Activated naive CD4-positive, alpha-beta T cell treated with anti-CD3 and anti-CD28 coated beads for 36 hours (primary cell): Measurements from ENCODE around the gene RYR2. TPM values are rescaled to one million over a fixed set of nuclear protein-coding genes. Genes with fewer than 3 reads are reported as not detected.

Experiments
- CTCF ChIA-PET: fragments of 350-600 bp; sonication (Branson Sonifier 250); formaldehyde crosslinking; loops from one replicate; lab custom pipeline; 2021; ENCODE audit warnings: antibody characterized with exemption; lab: Charles Lee
- DNase-seq: peaks from one replicate; pipeline ENCODE4 v3.0.0-alpha.2; 2020
- H3K27ac Mint-ChIP-seq: one replicate; pipeline ENCODE4 v1.8.0; 2021; ENCODE audit warnings: mild to moderate bottlenecking, mixed read lengths
- H3K27me3 Mint-ChIP-seq: one replicate; pipeline ENCODE4 v1.8.0; 2021; ENCODE audit warnings: low read depth, mixed read lengths
- H3K36me3 Mint-ChIP-seq: one replicate; pipeline ENCODE4 v1.8.0; 2021; ENCODE audit warnings: low read depth, mixed read lengths
- H3K4me1 Mint-ChIP-seq: one replicate; pipeline ENCODE4 v1.8.0; 2021; ENCODE audit warnings: low read depth, mixed read lengths
- H3K4me3 Mint-ChIP-seq: one replicate; pipeline ENCODE4 v1.8.0; 2021; ENCODE audit warnings: mild to moderate bottlenecking, moderate library complexity, mixed read lengths
- H3K9me3 Mint-ChIP-seq: one replicate; pipeline ENCODE4 v1.8.0; 2021; ENCODE audit warnings: mixed read lengths
- intact Hi-C: fragments of 100-400 bp; cut with micrococcal nuclease; formaldehyde crosslinking; loops from one replicate; pipeline ENCODE4 v1.15.1; 2023
- total RNA-seq, 2 experiments: library from RNA; stranded (reverse); gene quantifications; one replicate each; pipeline ENCODE4 v1.2.3, GENCODE V29; 2021

RYR2 gene
- total RNA-seq, 2 experiments from 2014 or later = not detected

DNA sequence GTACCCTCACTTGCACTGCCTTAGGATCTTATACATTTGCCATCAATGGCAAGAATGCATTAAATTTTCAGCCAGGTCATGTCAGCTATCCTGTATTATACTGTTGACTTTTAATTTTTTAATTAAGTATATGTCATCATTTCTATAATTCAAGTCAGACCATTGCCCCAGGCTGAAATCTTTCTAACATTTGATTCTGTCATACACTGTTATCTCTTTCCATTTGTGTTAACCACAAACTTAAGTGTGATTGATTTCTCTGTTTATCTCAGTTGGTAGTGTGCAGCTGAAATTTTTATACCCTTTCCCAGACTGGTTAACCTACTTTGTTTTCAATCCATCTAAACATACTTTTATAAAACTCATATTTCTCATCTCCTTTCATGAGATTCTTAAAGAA, 695.5 kb downstream of the RYR2 start:
- Mint-ChIP-seq H3K27me3 (no peaks in the 10 kb centered on the region), H3K4me3 (no peak overlapping the region), H3K36me3 (no peaks in the 10 kb centered on the region), H3K9me3 (no peaks in the 10 kb centered on the region), H3K4me1 (no peaks in the 10 kb centered on the region), H3K27ac (no peak overlapping the region)
- no peak for DNase-seq
- intact Hi-C loops = no loop called here
- CTCF ChIA-PET = interaction anchor here (0.5 kb wide), 1 partner anchor 614 kb away, joined by 3 read pairs; no protein-coding TSS in a partner anchor

DNA sequence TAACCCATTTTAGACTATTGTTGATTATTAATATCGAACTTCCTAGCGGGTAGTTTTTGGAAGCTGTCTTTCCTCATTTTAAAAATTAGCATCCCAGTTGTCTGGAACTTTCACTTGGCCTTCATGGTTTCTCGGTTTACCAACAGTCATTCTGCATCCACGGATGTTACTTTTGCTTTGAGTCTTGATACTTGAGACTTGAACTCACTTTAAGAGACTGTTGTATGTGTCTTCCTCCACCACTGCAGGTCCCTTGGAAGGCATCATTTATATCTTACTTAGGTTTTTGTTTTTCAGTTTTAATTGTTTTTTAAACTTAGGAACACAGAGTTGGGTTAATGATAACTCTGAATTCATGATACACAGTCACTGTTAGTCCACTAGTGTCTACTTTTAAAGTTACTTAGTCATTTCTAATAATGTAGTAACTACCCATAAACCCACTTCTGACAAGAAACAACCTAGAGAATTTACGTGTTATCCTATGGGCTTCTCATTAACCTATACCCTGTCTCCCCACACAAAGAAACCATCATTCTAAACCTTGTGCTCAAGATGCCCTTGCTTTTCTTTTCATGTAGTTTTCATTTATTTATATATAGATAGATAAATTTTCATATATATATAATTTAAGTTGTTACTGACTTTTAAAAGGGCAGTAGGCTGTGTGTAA, 696.1 kb downstream of the RYR2 start:
- intact Hi-C loops = no loop called here
- no peaks in the 10 kb centered on the region for H3K27me3 Mint-ChIP-seq
- no peak overlapping the region for H3K4me3 Mint-ChIP-seq
- no peaks in the 10 kb centered on the region for H3K36me3 Mint-ChIP-seq
- no peak for DNase-seq
- CTCF ChIA-PET = interaction anchor here (0.5 kb wide), 1 partner anchor 615 kb away, joined by 3 read pairs; no protein-coding TSS in a partner anchor
- H3K9me3 Mint-ChIP-seq = no peaks in the 10 kb centered on the region
- no peaks in the 10 kb centered on the region for H3K4me1 Mint-ChIP-seq
- no peak overlapping the region for H3K27ac Mint-ChIP-seq

DNA sequence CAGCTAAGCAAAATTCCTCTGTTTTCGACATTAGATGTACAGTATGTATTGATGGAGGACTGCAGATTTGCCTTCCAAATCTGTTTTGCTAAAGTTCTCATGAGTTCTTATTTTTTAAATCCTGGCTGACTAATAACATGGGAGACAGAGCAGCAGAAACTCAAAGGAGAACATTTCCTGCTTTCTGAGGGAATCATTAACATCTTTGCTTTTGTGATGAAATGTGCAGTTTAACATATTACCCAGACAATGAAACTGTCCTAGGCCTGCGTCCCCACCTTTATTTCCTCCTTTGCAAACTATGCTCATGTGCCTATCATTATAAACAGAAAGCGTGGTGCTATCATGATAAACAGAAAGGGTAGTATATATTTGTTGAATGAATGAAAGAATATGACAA, 698.9 kb downstream of the RYR2 start:
- H3K27ac Mint-ChIP-seq = no peak overlapping the region
- CTCF ChIA-PET = no interaction called here
- H3K4me1 Mint-ChIP-seq = no peaks in the 10 kb centered on the region
- H3K9me3 Mint-ChIP-seq = no peaks in the 10 kb centered on the region
- no peaks in the 10 kb centered on the region for H3K27me3 Mint-ChIP-seq
- intact Hi-C loops = no loop called here
- no peak overlapping the region for H3K4me3 Mint-ChIP-seq
- no peak for DNase-seq
- no peaks in the 10 kb centered on the region for H3K36me3 Mint-ChIP-seq

DNA sequence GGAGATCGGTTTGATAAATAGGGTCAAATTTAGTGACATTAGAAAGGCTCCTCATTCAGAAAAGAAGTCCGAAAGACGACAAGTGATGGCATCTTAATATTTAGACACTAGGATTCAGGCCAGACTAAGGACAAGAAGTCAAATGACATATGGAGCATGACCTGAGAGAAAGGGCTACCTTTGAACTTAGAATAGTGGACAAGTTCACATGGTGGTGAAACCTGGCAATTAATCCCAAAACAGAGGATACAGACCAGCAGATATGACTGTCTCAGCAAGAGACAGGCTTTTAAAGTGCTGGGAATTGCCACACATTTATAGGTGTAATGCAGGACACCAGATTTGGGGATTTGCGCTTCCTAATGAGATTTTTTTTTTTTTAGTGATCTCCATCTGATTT, 703.6 kb downstream of the RYR2 start:
- Mint-ChIP-seq H3K4me1 (no peaks in the 10 kb centered on the region), H3K27ac (no peak overlapping the region), H3K9me3 (no peaks in the 10 kb centered on the region)

DNA sequence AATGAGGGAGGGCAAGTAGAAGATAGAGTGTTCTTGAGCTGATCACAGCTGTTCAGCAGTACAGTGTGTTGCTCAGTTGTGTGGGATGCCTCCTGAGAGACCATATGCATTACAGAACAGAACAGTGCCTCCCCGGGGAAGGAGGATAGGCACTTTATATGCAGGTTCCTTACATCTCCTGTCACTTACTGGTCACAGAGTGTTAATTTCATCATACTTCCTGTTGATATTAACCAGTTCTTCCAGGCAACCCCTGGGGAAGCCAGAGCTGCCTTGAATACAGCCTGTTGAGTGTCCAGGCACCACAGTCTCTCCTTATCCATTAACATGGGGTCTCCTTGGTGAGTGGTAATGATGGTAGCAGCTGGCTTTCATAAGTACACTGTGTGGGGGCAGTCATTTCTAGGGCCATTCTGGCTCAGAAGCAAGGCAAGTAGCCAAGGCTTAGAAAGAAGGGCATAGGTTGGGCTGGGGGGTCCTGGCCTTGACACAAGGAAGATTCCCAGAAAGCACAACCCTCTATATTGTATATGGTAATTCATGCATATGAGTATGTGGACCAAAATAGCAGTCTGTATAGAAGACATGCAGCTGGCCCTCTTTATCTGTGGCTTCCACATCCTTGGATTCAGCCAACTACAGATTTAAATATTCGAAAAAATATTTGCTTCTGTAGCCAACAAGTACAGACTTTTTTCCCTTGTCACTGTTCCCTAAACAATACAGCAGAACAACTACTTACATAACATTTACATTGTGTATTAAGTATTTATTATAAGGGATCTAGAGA, 706.4 kb downstream of the RYR2 start:
- Mint-ChIP-seq H3K36me3 (no peaks in the 10 kb centered on the region), H3K9me3 (no peaks in the 10 kb centered on the region), H3K4me3 (no peak overlapping the region), H3K27me3 (no peaks in the 10 kb centered on the region), H3K4me1 (no peaks in the 10 kb centered on the region), H3K27ac (no peak overlapping the region)
- DNase-seq = no peak
- intact Hi-C loops = no loop called here
- CTCF ChIA-PET = no interaction called here

More for the DNA sequence above, 703.6 kb downstream of the RYR2 start:
- no peak for DNase-seq
- intact Hi-C loops = no loop called here
- no peak overlapping the region for H3K4me3 Mint-ChIP-seq
- no peaks in the 10 kb centered on the region for H3K27me3 Mint-ChIP-seq
- CTCF ChIA-PET = no interaction called here
- H3K36me3 Mint-ChIP-seq = no peaks in the 10 kb centered on the region

DNA sequence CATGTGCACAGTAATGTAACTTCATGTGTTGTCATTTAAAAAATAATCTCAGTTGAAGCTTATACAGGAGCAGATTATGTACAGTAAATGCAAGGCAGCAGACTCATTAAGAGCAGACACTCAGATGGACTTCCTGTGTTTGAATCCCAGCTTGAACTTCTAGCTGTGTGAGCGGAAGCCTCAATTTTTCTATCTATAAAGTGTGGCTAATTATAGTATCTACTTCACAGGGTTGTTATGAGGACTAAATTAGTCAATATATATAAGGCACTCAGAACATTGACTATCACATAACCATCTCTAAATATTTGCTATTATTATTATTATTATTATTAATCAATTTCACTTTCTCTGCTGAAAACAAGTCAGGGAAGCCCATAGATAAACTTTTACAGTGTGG, 707.1 kb downstream of the RYR2 start:
- Mint-ChIP-seq H3K27ac (no peak overlapping the region), H3K4me3 (no peak overlapping the region), H3K4me1 (no peaks in the 10 kb centered on the region), H3K36me3 (no peaks in the 10 kb centered on the region), H3K9me3 (no peaks in the 10 kb centered on the region), H3K27me3 (no peaks in the 10 kb centered on the region)
- CTCF ChIA-PET = no interaction called here
- no peak for DNase-seq
- intact Hi-C loops = no loop called here

DNA sequence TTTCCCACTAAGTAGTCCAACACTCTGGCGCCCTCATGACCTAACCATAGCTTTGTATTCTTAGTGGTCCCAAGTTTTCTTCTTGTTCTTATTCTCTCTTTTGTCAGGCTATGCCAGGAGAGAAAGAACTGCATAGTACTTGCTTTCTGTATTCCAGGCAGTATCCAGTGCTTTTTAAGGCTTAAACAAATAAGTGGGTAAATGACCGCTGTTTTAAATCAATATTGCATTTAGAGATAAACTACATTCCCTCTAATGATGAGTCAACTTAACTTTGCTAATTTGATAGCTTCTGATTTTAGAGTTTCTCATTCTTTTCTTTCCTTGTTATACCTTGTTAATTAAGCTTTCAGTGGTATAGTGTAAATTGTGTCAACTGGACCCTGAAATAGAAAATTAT, 709.1 kb downstream of the RYR2 start:
- no peaks in the 10 kb centered on the region for H3K4me1 Mint-ChIP-seq
- no peak for DNase-seq
- no peaks in the 10 kb centered on the region for H3K27me3 Mint-ChIP-seq
- no peak overlapping the region for H3K4me3 Mint-ChIP-seq
- CTCF ChIA-PET = no interaction called here
- no peaks in the 10 kb centered on the region for H3K36me3 Mint-ChIP-seq
- no peak overlapping the region for H3K27ac Mint-ChIP-seq
- intact Hi-C loops = no loop called here
- no peaks in the 10 kb centered on the region for H3K9me3 Mint-ChIP-seq

DNA sequence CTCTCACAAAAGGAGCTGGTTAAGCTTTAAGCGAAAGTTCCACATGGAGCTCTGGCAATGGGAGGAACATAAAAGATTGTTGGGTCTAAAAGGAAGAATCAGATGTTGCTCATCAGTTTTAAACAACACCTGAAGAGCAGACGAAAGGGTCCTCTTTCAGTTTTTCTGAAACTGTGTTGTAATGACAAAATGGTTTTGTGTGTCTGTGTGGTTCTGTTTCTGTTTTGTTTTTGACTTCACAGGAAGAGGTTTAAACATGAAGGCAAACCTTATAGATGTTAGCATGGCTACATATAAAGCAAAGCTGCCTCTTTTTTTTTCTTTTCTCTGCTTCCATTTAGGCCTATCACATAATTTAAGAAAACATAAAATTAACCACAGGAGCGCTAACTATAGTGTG, 712.6 kb downstream of the RYR2 start:
- Mint-ChIP-seq H3K9me3 (no peaks in the 10 kb centered on the region), H3K36me3 (no peaks in the 10 kb centered on the region), H3K27ac (no peak overlapping the region), H3K27me3 (no peaks in the 10 kb centered on the region), H3K4me3 (no peak overlapping the region), H3K4me1 (no peaks in the 10 kb centered on the region)
- no peak for DNase-seq
- CTCF ChIA-PET = no interaction called here
- intact Hi-C loops = no loop called here

DNA sequence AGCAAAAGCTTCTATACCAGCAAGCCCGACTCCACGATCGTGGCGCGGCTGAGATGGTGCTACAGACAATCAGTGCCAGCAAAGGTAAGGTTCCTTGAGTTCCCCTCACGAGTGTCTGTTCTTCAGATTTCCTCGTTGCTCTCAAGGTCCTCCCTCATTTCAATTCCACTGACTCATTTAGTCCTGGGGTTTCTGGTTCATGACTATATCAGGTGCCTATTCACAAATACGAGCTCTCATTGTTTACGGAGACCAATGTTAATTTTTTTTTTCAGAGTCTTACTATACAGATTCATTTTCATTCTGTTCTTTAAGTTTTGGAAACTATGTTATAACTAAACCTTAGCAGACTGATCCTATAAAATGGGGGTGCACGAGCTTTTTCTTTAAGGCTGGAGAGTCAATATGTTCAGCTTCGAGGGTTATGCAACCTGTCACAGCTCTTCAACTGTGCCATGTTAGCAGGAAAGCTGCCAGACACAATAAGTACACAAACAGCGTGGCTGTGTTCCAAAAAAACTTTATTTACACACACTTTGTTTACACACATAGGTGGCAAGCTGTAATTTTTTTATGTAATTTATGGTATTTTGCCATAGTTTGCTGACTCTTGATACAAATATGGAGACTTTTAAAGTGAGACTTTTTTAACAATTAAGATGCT, 714.5 kb downstream of the RYR2 start:
- CTCF ChIA-PET = no interaction called here
- no peak overlapping the region for H3K4me3 Mint-ChIP-seq
- H3K27ac Mint-ChIP-seq = no peak overlapping the region
- H3K36me3 Mint-ChIP-seq = no peaks in the 10 kb centered on the region
- no peaks in the 10 kb centered on the region for H3K27me3 Mint-ChIP-seq
- intact Hi-C loops = no loop called here
- no peaks in the 10 kb centered on the region for H3K4me1 Mint-ChIP-seq
- no peak for DNase-seq
- H3K9me3 Mint-ChIP-seq = no peaks in the 10 kb centered on the region

DNA sequence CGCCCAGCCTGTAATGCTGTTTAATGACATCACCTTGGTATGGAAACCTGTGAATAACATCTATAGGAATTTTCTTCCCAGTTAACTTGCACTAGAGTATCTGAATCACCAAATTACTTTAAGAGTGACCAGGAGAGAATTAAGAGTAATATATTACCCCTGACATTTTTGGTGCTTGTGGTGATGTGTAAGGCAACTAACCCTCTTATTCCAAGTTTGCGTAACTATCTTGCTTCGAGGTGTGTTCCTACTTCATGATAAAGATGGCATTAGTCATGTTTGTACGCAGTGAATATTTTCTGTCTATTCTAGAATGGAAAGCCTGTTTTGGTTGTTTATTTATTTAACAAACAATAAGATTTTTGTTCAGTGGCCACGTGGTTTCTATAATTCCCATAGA, 717.4 kb downstream of the RYR2 start:
- intact Hi-C loops = no loop called here
- DNase-seq = no peak
- H3K4me3 Mint-ChIP-seq = no peak overlapping the region
- H3K36me3 Mint-ChIP-seq = no peaks in the 10 kb centered on the region
- no peaks in the 10 kb centered on the region for H3K9me3 Mint-ChIP-seq
- no peaks in the 10 kb centered on the region for H3K4me1 Mint-ChIP-seq
- no peaks in the 10 kb centered on the region for H3K27me3 Mint-ChIP-seq
- CTCF ChIA-PET = no interaction called here
- H3K27ac Mint-ChIP-seq = no peak overlapping the region

DNA sequence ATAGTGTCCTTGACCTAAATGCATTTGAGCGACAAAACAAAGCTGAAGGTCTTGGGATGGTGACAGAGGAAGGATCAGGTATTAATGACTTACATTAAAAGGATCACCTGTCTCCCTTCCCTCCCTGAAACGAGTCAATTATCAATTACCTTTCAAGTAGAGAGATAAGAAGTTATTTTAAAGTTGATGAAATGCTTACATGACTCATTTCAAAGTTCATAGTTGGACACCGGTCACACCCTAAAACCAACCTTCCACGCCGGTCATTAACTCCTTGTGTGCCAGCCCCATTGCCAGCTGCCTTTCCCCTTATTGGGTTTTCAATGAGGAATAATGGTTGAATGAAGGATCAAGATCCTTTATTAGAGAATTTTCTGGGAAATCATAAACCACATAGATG, 719.0 kb downstream of the RYR2 start:
- intact Hi-C loops = no loop called here
- Mint-ChIP-seq H3K4me3 (no peak overlapping the region), H3K4me1 (no peaks in the 10 kb centered on the region), H3K27me3 (no peaks in the 10 kb centered on the region), H3K27ac (no peak overlapping the region), H3K36me3 (no peaks in the 10 kb centered on the region), H3K9me3 (no peaks in the 10 kb centered on the region)
- CTCF ChIA-PET = no interaction called here
- DNase-seq = no peak

DNA sequence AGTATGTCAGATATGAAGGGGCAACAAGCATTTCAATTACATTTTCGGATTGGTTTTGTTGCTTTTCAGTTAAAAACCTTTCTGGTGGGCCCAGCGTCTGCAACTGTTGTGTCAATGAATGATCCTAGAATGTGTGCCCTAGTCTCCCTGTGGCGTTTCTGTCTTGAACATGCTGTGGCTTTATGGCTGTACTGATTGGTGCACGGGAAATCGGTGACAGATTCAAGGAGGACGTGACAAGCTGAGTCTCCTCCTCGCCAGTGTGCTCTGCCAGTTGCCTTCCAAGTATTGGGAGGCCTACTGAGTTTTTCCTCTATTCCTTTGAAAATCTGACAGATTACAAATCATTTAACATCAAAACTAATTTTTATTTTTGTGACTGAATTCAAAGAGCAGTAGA, 721.2 kb downstream of the RYR2 start:
- intact Hi-C loops = no loop called here
- H3K27me3 Mint-ChIP-seq = no peaks in the 10 kb centered on the region
- H3K4me1 Mint-ChIP-seq = no peaks in the 10 kb centered on the region
- DNase-seq = no peak
- no peak overlapping the region for H3K4me3 Mint-ChIP-seq
- CTCF ChIA-PET = no interaction called here
- H3K36me3 Mint-ChIP-seq = no peaks in the 10 kb centered on the region
- no peaks in the 10 kb centered on the region for H3K9me3 Mint-ChIP-seq
- H3K27ac Mint-ChIP-seq = no peak overlapping the region

DNA sequence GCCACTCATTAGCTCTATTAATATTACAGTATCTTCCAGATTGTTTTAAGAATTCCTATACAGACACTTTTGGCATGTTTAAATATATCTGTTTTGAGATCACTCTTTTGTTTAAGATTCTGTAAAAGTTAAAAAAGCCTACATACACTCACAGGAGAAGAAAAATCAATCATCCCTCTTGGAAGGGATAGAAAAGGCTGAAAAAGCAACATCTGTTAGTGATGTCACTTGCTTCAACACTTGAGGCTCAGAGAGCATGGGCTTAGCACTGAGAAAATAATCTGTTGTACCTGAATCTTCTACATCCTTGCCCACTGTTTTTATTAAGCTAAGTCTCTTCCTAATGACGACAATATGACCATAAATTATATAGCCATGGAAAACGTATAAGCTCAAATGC, 721.8 kb downstream of the RYR2 start:
- H3K27ac Mint-ChIP-seq = no peak overlapping the region
- CTCF ChIA-PET = no interaction called here
- H3K4me3 Mint-ChIP-seq = no peak overlapping the region
- no peaks in the 10 kb centered on the region for H3K4me1 Mint-ChIP-seq
- DNase-seq = no peak
- no peaks in the 10 kb centered on the region for H3K36me3 Mint-ChIP-seq
- H3K27me3 Mint-ChIP-seq = no peaks in the 10 kb centered on the region
- intact Hi-C loops = no loop called here
- H3K9me3 Mint-ChIP-seq = no peaks in the 10 kb centered on the region
